ENCODE measurements around the gene MARVELD1.
A peak's percentile ranks its signal among the peaks of the same experiment; 100 is the strongest.
"Not testable (repeated sequence)": the region's sequence is repeated elsewhere in the genome, so short reads cannot be mapped to it uniquely, and the experiment has no call there.

Gene MARVELD1

DNA sequence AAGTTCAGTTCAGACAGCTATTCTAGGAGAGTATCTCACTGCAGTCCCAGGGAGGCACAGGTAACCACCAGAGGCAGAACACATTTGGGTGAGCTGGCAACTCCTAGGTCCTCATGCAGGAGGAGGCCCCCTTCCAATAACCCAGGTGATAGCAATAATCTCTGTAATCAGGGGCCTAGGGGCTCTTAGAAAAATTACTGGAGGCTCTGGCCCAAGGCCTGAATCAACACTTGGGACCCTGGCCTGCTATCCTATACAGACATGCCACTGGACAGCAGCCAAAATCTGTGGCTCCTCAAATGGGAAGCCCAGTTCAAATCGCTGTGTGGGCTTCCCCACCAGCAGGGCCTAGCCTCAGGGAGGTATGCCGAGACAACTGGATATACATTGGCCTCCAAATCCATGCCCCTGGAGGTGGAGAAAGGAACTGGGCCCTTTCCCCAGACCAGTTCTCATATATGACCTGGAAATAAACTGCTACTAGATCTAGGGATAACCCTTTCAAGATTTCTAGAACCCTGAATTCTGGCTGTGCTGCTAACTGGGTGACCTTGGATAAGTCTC, 28.1 kb upstream of the MARVELD1 start:
- peak overlapping the region; percentile 76 for H3K4me3 ChIP-seq (replicated peaks; ENCODE audit: low read depth, low read length)
- DNase-seq (ENCODE audit: low read depth): peak; percentile 36
- TF ChIP-seq CTCF (IDR thresholded peaks at IDR 0.05; ENCODE audit: low read length, missing control alignments): peak; percentile 42

- TF ChIP-seq CTCF (IDR thresholded peaks at IDR 0.05; ENCODE audit: low read length, missing control alignments): no peak
- H3K4me3 ChIP-seq (replicated peaks; ENCODE audit: low read depth, low read length): peak overlapping the region; percentile 76
- DNase-seq (ENCODE audit: low read depth): peak; percentile 14
These were observed 27.1 kb upstream of the MARVELD1 start for GRCh38 chr10:97686301-97686961.

DNA sequence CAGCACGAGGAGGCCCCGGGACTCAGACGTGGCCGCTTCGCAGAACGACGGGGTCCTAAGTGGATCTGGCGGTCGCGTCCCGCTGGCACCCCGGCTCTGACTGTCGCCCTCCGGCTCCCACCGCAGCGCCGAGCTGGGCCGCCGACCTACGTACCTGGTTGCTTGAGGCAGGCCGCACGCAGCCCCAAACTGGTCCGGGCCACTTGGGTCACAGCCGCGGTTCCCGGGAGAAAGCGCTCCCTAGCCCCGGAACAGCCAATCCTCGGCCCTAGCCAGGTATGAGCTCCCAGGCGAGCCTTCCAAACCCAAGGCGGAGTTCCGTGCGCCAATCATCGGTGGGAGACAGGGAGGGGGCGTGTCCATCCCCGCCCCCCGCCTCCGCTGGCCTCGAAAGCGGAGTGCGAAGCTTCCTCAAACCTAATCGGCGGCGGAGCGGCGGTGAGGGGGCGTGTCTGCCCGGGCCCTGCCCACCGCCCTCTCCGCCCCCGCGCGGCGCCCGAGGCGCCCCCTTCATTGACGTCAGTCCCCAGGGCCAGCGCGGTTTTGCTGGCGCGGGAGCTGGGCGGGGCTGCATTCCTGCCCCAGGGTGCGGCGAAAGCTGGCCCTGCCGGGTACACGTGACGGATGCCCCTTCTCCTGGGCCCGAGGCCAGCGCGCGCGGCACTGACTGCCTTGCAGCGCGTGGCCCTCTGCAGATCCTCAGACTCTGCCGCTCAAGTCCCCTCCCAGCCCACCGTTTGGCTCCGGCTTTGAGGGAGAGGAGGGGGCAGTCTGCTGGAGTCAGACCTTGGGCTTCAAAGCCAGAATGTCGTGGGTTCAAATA, 26.4 kb upstream of the MARVELD1 start, which contains the start of gene AVPI1:
TSS of gene AVPI1 (minus strand) at position 280 of the 823 bp plus-strand sequence. CDS start 7,336 bp downstream, outside the sequence.
- H3K4me3 ChIP-seq (replicated peaks; ENCODE audit: low read depth, low read length): peak within 1 kb of the TSS; percentile 76
- peak; percentile 98 for DNase-seq (ENCODE audit: low read depth)
- TF ChIP-seq CTCF (IDR thresholded peaks at IDR 0.05; ENCODE audit: low read length, missing control alignments): no peak

DNA sequence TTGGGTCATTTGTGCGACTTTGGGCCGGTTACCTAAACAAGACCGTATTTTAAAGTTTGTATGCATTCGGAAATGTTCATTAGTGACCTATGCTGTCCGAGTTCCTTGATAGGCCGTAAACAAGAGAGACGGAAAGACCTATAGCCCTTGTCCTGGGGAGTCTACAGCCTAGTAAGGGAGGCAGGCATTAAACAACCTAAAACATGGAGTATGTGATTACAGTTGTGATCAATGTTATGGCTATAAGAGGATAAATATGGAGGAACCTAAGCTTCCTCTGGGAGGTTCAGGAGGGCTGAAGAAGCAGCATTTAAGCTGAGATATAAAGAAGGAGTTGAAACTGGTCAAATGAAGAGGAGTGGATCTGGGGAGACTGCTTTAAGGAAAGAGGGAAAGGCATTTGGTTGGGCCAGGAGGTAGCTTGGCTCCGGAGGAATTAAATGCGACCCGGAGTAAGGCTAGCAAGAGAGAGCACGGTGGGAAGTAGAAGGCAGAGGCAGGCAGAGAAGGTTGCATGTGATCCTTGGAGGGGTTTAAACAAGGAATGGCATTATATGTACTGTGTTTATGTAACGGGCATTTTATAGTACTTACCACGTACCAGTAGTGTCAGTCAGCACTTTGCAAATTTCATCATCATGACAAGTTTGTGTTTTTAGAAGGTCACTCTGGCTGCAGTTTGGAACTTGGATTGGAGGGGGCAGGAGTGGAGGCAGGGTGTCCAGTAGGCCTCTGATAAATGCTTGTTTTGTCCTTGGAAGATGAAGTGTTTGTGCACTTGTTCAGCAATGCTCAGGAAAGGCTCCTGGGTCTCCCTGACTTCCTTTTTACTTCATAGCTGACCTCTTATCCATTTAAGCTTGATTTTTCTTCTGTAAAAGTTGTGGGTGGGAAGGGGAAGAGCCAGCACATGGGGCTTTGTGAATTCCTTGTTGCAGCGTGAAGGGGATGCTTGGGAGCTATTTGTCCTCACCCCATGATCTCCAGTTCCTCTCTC, 25.4 kb upstream of the MARVELD1 start:
- no peak for TF ChIP-seq CTCF (IDR thresholded peaks at IDR 0.05; ENCODE audit: low read length, missing control alignments)
- peak overlapping the region; percentile 34 for H3K4me3 ChIP-seq (replicated peaks; ENCODE audit: low read depth, low read length)

DNA sequence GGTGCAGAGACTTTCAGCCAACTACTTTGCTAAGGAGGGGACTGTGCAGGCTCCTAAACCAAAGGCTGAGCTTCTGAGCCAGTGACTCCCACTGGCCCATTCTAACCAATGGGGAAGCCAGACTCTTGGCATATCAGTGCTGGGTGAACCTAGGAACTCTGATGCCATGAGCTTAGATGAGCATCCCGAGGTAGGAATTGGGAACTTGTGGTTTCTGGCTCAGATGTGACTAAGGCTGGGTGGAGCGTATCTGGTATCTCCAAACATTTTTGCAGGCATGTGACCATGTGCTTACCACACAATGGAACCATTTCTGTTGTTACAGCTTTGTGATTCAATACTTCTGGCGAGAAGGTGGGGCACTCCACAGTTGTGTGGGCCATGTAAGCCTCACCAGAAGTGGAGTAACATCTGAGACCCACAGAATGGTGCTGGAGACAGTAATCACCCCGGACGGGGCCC, 23.9 kb upstream of the MARVELD1 start:
- TF ChIP-seq CTCF (IDR thresholded peaks at IDR 0.05; ENCODE audit: low read length, missing control alignments): no peak
- no peak overlapping the region for H3K4me3 ChIP-seq (replicated peaks; ENCODE audit: low read depth, low read length)
- DNase-seq (ENCODE audit: low read depth): peak; percentile 94

More for the DNA sequence above, 25.4 kb upstream of the MARVELD1 start:
- DNase-seq (ENCODE audit: low read depth): peak; percentile 62

DNA sequence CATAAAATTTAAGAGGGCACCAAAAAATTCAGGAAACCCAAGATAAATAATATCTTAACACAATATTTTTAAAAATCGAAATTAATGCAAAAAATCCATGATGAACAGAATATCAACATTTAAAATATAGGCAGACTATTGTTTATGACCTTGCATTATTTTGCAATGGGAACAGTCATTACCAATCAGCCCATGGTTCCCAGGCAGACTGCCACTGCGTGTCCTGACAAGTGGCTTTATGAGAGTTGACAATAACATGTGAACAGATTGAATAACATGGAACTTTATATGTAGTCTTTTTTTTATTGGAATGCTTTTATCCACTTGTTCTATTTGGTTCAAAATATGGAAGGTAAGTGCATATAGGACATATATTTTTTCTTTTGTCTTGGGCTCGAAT, 23.4 kb upstream of the MARVELD1 start:
- no peak for DNase-seq (ENCODE audit: low read depth)
- H3K4me3 ChIP-seq (replicated peaks; ENCODE audit: low read depth, low read length): no peak overlapping the region
- no peak for TF ChIP-seq CTCF (IDR thresholded peaks at IDR 0.05; ENCODE audit: low read length, missing control alignments)

DNA sequence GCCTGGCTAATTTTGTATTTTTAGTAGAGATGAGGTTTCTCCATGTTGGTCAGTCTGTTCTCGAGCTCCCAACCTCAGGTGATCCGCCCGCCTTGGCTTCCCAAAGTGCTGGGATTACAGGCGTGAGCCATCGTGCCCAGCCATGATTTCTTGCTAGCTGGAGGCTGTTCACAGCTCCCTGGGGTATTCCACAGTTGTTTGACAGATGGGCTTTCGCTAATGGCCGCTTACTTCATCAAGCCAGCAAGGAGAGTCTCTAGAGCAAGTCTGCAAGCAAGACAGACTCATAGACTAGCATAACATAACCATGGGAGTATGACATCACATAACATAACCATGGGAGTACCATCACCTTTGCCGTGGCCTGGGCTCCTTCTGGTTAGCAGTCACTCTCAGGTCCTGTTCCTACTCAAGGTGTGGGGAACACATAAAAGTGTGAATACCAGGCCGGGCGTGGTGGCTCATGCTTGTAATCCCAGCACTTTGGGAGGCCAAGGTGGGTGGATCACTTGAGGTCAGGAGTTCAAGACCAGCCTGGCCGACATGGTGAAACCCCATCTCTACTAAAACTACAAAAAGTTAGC, 15.4 kb upstream of the MARVELD1 start:
- not testable (repeated sequence) for DNase-seq (ENCODE audit: low read depth); H3K4me3 ChIP-seq (replicated peaks; ENCODE audit: low read depth, low read length)
